Endothelial cell of umbilical vein (primary cell): ENCODE results near the gene CAMK2N1. TPM values are rescaled to one million over a fixed set of nuclear protein-coding genes. Genes with fewer than 3 reads are reported as not detected.

Experiments
- BruUV-seq: library from RNA; stranded (reverse); fragments of 400-500 nt; replicated peaks from 2 replicates; lab custom pipeline; 2021; lab: Mats Ljungman, UMichigan
- CTCF ChIA-PET: fragments of 300-600, 350-600 bp; sonication (Branson Sonifier 250); formaldehyde crosslinking; loops from one replicate; lab custom pipeline; 2021; ENCODE audit warnings: antibody characterized with exemption, inconsistent platforms; lab: Charles Lee
- POLR2A ChIA-PET: fragments of 300-600, 350-600 bp; sonication (Branson Sonifier 250); formaldehyde crosslinking; loops from one replicate; lab custom pipeline; 2021; ENCODE audit warnings: antibody characterized with exemption, inconsistent platforms; lab: Charles Lee
- DNase-seq: peaks from one replicate; pipeline ENCODE4 v3.0.0-alpha.2; 2011; ENCODE audit warnings: low read depth, low spot score
- FAIRE-seq: peaks from 2 replicates; lab custom pipeline; 2011; peaks lifted over from hg19 to GRCh38; lab: Jason Lieb, UNC
- H2AFZ ChIP-seq: 2 replicates; pipeline ENCODE4 v1.6.0; 2012; ENCODE audit warnings: low read depth, low read length, control low read depth, inconsistent platforms
- H3K27ac ChIP-seq: 2 replicates; pipeline ENCODE4 v1.5.1; 2011; ENCODE audit warnings: low read depth, mild to moderate bottlenecking, control low read depth, low read length, moderate library complexity; ENCODE audit not compliant: insufficient read depth
- H3K27me3 ChIP-seq, 2 experiments: 2 replicates each; pipeline versions ENCODE4 v1.6.0 to v1.6.1; 2011; ENCODE audit warnings: low read length in 2 of 2, mixed read lengths in 1 of 2; ENCODE audit not compliant: control insufficient read depth in 2 of 2, insufficient read depth in 2 of 2
- H3K36me3 ChIP-seq, 2 experiments: 2 replicates in 1 of 2; 3 replicates in 1 of 2; pipeline ENCODE4 v1.5.1; 2011; ENCODE audit warnings: low read length in 2 of 2, mild to moderate bottlenecking in 1 of 2, moderate library complexity in 1 of 2; ENCODE audit not compliant: control insufficient read depth in 2 of 2, insufficient read depth in 2 of 2; ENCODE audit errors: extremely low read depth in 1 of 2
- H3K4me1 ChIP-seq: 3 replicates; pipeline ENCODE4 v1.5.1; 2011; ENCODE audit warnings: mild to moderate bottlenecking, low read length; ENCODE audit not compliant: control insufficient read depth, insufficient read depth; ENCODE audit errors: extremely low read depth
- H3K4me2 ChIP-seq: 2 replicates; pipeline ENCODE4 v1.6.1; 2011; ENCODE audit warnings: low read length, control low read depth, mixed read lengths; ENCODE audit not compliant: insufficient read depth
- H3K4me3 ChIP-seq, 3 experiments: fragments of 200-600 bp in 1 of 3; sonication (generic), shearing (Covaris generic) in 1 of 3; replicated peaks in 1 of 3; 2 replicates each; pipeline ENCODE4 v1.5.1; 2011 to 2016; ENCODE audit warnings: control low read depth in 3 of 3, low read length in 3 of 3, mild to moderate bottlenecking in 2 of 3, inconsistent platforms in 1 of 3, low read depth in 1 of 3, moderate library complexity in 1 of 3; ENCODE audit not compliant: insufficient read depth in 1 of 3
- H3K79me2 ChIP-seq: 2 replicates; pipeline ENCODE4 v1.6.0; 2012; ENCODE audit warnings: low read length, inconsistent platforms; ENCODE audit not compliant: control insufficient read depth, insufficient read depth
- H3K9ac ChIP-seq: replicated peaks from 2 replicates; pipeline ENCODE3; 2011; ENCODE audit warnings: low read length, control low read depth; ENCODE audit not compliant: insufficient read depth; ENCODE audit errors: extremely low read depth
- H3K9me1 ChIP-seq: replicated peaks from 3 replicates; pipeline ENCODE4 v1.6.0; 2011; ENCODE audit warnings: mild to moderate bottlenecking, low read length; ENCODE audit not compliant: control insufficient read depth, insufficient read depth; ENCODE audit errors: extremely low read depth
- H3K9me3 ChIP-seq: replicated peaks from 2 replicates; pipeline ENCODE4 v1.5.1; 2012; ENCODE audit warnings: low read length, inconsistent platforms; ENCODE audit not compliant: control insufficient read depth, insufficient read depth
- H4K20me1 ChIP-seq: replicated peaks from 2 replicates; pipeline ENCODE3; 2011; ENCODE audit warnings: mild to moderate bottlenecking, low read length; ENCODE audit not compliant: control insufficient read depth, insufficient read depth; ENCODE audit errors: extremely low read depth
- CTCF ChIP-seq, 2 donors: IDR thresholded peaks; 1 replicate in 1 of 2; 2 replicates in 1 of 2; pipeline ENCODE4 v1.5.1; 2011; ENCODE audit warnings: low read length in 2 of 2, mild to moderate bottlenecking in 2 of 2, moderate library complexity in 2 of 2, control low read depth in 1 of 2, inconsistent platforms in 1 of 2, low read depth in 1 of 2; ENCODE audit not compliant: insufficient read depth in 1 of 2; ENCODE audit errors: extremely low read depth in 1 of 2
- EZH2 ChIP-seq: IDR thresholded peaks from 2 replicates; pipeline ENCODE4 v1.6.1; 2012; ENCODE audit warnings: borderline replicate concordance, low read depth, mild to moderate bottlenecking, moderate library complexity, low read length, inconsistent platforms; ENCODE audit not compliant: severe bottlenecking
- FOS ChIP-seq: IDR thresholded peaks from 2 replicates; pipeline ENCODE4 v1.6.1; 2011; ENCODE audit warnings: mild to moderate bottlenecking, low read length, moderate library complexity, borderline replicate concordance; ENCODE audit not compliant: insufficient read depth
- GATA2 ChIP-seq: IDR thresholded peaks from 2 replicates; pipeline ENCODE4 v1.7.0; 2011; ENCODE audit warnings: low read depth, mild to moderate bottlenecking, moderate library complexity, mixed read lengths, low read length; ENCODE audit not compliant: insufficient read length, insufficient read depth
- JUN ChIP-seq: IDR thresholded peaks from 2 replicates; pipeline ENCODE4 v1.6.1; 2011; ENCODE audit warnings: borderline replicate concordance, low read depth; ENCODE audit not compliant: insufficient read length, insufficient read depth
- MYC ChIP-seq: IDR thresholded peaks from one replicate; pipeline ENCODE4 v1.6.1; 2011; ENCODE audit warnings: mild to moderate bottlenecking, low read depth, low read length
- POLR2A ChIP-seq: IDR thresholded peaks from 2 replicates; pipeline ENCODE4 v1.6.1; 2012; ENCODE audit warnings: low read depth, mild to moderate bottlenecking, control low read depth, low read length
- POLR2AphosphoS5 ChIP-seq: IDR thresholded peaks from 2 replicates; pipeline ENCODE4 v1.6.1; 2012; ENCODE audit warnings: low read depth, mild to moderate bottlenecking, control low read depth, low read length, moderate library complexity; ENCODE audit not compliant: insufficient read depth
- dilution Hi-C: fragments of 300-500 bp; cut with MboI; formaldehyde crosslinking; loops from one replicate; pipeline ENCODE4 v1.15.0; 2019; ENCODE audit warnings: low sequenced_read_pairs; ENCODE audit not compliant: extremely low pct_ligation_motif_present
- intact Hi-C: fragments of 100-400 bp; cut with micrococcal nuclease; formaldehyde crosslinking; loops from one replicate; pipeline ENCODE4 v1.10.0; 2022
- polyA plus RNA-seq, 4 experiments: library from polyadenylated mRNA; depleted of rRNA in 3 of 4; stranded (reverse) in 3 of 4; unstranded in 1 of 4; fragments of >200 nt; gene quantifications; 2 replicates each; pipeline versions ENCODE4 v1.2.1 to v1.2.3, GENCODE V29; 2011 to 2012; ENCODE audit warnings: missing spikeins in 1 of 4
- total RNA-seq: library from RNA; stranded (reverse); gene quantifications from 2 replicates; pipeline ENCODE4 v1.2.3, GENCODE V29; 2021
- TF ChIP-seq, protein P1 (sequence below): IDR thresholded peaks from 2 replicates; pipeline ENCODE4 v1.6.1; 2011; ENCODE audit not compliant: insufficient read depth, insufficient read length

Gene CAMK2N1
- total and polyA plus RNA-seq, 2 donors (not counting 3 experiments of a cell fraction or from before 2014, with no cell fraction given), result 3.3 to 18.3 TPM

DNA sequence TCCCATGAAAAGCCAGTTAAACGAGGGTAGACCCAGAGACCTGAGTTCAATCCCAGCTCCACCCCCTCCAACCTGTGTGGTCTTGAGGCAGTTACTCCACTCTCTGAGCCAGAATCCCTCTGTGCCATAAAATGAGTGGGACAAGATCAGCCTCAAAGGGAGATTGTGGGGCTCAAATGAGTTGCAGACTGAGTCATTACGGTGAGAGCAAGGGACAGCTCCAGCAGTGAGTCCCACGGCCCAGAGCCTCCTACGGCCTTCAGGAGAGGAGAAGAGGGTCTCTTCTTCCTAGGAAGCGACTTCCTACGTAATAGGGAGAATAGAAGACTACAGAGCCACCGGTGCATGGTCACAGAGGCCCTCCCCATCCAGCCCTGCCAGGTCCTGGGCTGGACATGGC is 6.7 kb upstream of the CAMK2N1 start:
- Histone ChIP-seq H3K4me1 (peaks cover 23% of the 10 kb centered on the region), H3K27me3 (no peaks in the 10 kb centered on the region), H3K4me2 (no peak overlapping the region), H3K36me3 (no peaks in the 10 kb centered on the region), H3K4me3 (no peak overlapping the region), H3K79me2 (no peaks in the 10 kb centered on the region), H2AFZ (no peak overlapping the region), H3K9me1 (no peaks in the 10 kb centered on the region), H3K9ac (no peak overlapping the region), H3K27ac (no peak overlapping the region), H3K9me3 (no peaks in the 10 kb centered on the region), H4K20me1 (no peaks in the 10 kb centered on the region)
- CTCF ChIA-PET, result interaction anchor here (1.0 to 6.7 kb wide), 9 partner anchors 9 to 519 kb away, joined by 3 to 81 read pairs (median 30); partner anchors contain the start of gene CAMK2N1
- no TSS peak for BruUV-seq
- FAIRE-seq (no peak), DNase-seq (no peak)
- intact Hi-C loops, result loop anchor here (1.0 to 10.0 kb wide), 10 partner anchors 18 to 608 kb away; partner anchors contain the start of gene OTUD3
- dilution Hi-C loops, result no loop called here
- POLR2A ChIA-PET, result no interaction called here
- TF ChIP-seq EZH2, result no peak
- TF ChIP-seq CTCF (IDR thresholded peaks at IDR 0.05; ENCODE audit: extremely low read depth in 1 of 2, insufficient read depth in 1 of 2, low read depth in 1 of 2, low read length in 2 of 2), result no peak
- no peak for TF ChIP-seq POLR2A
- no peak for TF ChIP-seq JUN
- TF ChIP-seq FOS, result no peak
- no peak for TF ChIP-seq GATA2
- TF ChIP-seq, protein P1, sequence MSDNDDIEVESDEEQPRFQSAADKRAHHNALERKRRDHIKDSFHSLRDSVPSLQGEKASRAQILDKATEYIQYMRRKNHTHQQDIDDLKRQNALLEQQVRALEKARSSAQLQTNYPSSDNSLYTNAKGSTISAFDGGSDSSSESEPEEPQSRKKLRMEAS, result no peak
- no peak for TF ChIP-seq MYC
- TF ChIP-seq POLR2AphosphoS5, result no peak
